HG03045 (cell line): Measurements from ENCODE around the gene SLC6A13.
"Not testable (repeated sequence)": the region's sequence is repeated elsewhere in the genome, so short reads cannot be mapped to it uniquely, and the experiment has no call there.

Experiments used
- ATAC-seq: cut with Tn5 transposase; IDR thresholded peaks from one replicate; pipeline ENCODE4 v1.9.1; 2021; ENCODE audit warnings: mild to moderate bottlenecking, moderate library complexity; ENCODE audit not compliant: unreplicated experiment

The SLC6A13 gene

GRCh38 chr12:218221-218620 lies 44.4 kb downstream of the SLC6A13 start:
- no peak for ATAC-seq

GRCh38 chr12:217029-217428 lies 45.6 kb downstream of the SLC6A13 start:
- ATAC-seq = not testable (repeated sequence)

- no peak for ATAC-seq
Observed at GRCh38 chr12:215116-215515, 47.5 kb downstream of the SLC6A13 start.

- ATAC-seq = no peak
Observed at GRCh38 chr12:214003-214741, 48.5 kb downstream of the SLC6A13 start, which contains the start of gene SLC6A12. TSS of gene SLC6A12 (minus strand) at chr12:214157. CDS start at chr12:209986, 4,171 bp downstream.

- no peak for ATAC-seq
Observed at GRCh38 chr12:213527-213932, 49.1 kb downstream of the SLC6A13 start.

- no peak for ATAC-seq
Observed at GRCh38 chr12:212715-213526, 49.7 kb downstream of the SLC6A13 start.

GRCh38 chr12:212415-212714 lies 50.3 kb downstream of the SLC6A13 start:
- ATAC-seq = no peak

- ATAC-seq = no peak
Observed at GRCh38 chr12:211639-212414, 50.8 kb downstream of the SLC6A13 start.

GRCh38 chr12:211142-211465 lies 51.5 kb downstream of the SLC6A13 start:
- ATAC-seq = no peak

GRCh38 chr12:210277-211141 lies 52.1 kb downstream of the SLC6A13 start:
- ATAC-seq = no peak

GRCh38 chr12:209851-210250 lies 52.8 kb downstream of the SLC6A13 start:
- no peak for ATAC-seq

GRCh38 chr12:209246-209645 lies 53.4 kb downstream of the SLC6A13 start:
- no peak for ATAC-seq

GRCh38 chr12:208813-209212 lies 53.8 kb downstream of the SLC6A13 start:
- ATAC-seq = no peak

- no peak for ATAC-seq
Observed at GRCh38 chr12:207804-208203, 54.8 kb downstream of the SLC6A13 start.

GRCh38 chr12:206746-207440 lies 55.7 kb downstream of the SLC6A13 start:
- no peak for ATAC-seq

- ATAC-seq = no peak
Observed at GRCh38 chr12:205026-205425, 57.6 kb downstream of the SLC6A13 start.

GRCh38 chr12:204261-204678 lies 58.4 kb downstream of the SLC6A13 start:
- no peak for ATAC-seq

- ATAC-seq = no peak
Observed at GRCh38 chr12:203462-204260, 59.0 kb downstream of the SLC6A13 start.

- ATAC-seq = no peak
Observed at GRCh38 chr12:203074-203461, 59.6 kb downstream of the SLC6A13 start.
